ENCODE data around the gene DHODH.
"Not testable (repeated sequence)": the region's sequence is repeated elsewhere in the genome, so short reads cannot be mapped to it uniquely, and the experiment has no call there.

DHODH gene

DNA sequence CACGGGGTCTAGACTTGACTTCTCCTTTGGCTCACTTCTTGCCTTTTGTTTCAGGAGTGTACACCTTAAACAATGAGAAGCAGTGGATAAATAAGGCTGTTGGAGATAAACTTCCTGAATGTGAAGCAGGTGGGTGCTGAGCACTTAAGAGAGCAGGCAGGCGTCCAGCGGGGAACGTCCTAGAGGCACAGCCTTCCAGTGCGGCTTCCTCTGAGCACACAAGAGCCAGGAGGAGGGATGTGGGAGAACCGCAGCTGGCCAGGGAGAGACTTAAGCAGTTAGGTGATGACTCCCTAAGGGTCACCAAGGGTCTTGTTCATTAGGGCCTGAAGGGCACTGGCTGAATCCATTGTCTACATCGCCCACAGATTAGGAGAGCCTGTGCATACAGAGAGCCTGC is 50.5 kb downstream of the DHODH start:
- not testable (repeated sequence) for H3K36me3 Mint-ChIP-seq, H3K4me1 Mint-ChIP-seq, H3K4me3 Mint-ChIP-seq, H3K27ac Mint-ChIP-seq, H3K9me3 Mint-ChIP-seq, H3K27me3 Mint-ChIP-seq

DNA sequence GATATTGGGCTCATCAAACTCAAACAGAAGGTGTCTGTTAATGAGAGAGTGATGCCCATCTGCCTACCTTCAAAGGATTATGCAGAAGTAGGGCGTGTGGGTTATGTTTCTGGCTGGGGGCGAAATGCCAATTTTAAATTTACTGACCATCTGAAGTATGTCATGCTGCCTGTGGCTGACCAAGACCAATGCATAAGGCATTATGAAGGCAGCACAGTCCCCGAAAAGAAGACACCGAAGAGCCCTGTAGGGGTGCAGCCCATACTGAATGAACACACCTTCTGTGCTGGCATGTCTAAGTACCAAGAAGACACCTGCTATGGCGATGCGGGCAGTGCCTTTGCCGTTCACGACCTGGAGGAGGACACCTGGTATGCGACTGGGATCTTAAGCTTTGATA is 51.9 kb downstream of the DHODH start:
- H3K27ac Mint-ChIP-seq = no peak overlapping the region
- no peaks in the 10 kb centered on the region for H3K27me3 Mint-ChIP-seq
- H3K4me1 Mint-ChIP-seq = no peaks in the 10 kb centered on the region
- peaks cover 2% of the 10 kb centered on the region for H3K36me3 Mint-ChIP-seq
- no peaks in the 10 kb centered on the region for H3K9me3 Mint-ChIP-seq
- no peak overlapping the region for H3K4me3 Mint-ChIP-seq

DNA sequence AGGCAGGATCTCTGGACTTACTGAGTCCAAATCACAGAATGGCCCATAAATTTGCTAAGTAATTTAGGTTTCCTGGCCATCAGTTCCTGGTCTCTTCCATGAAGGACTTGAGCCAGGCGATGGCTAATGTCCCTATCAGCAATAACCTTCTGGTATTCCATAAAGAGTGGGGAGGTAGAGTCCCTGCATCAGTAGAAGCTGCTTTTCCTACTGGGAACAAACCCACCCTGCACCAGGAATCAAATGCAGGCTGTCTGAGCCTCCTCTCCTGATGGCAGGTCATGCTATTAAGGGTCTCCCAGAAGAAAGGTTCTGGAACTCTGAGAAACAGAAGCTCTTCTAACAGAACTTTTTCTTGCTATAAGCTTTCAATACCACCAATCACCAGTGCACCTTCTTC is 53.0 kb downstream of the DHODH start:
- Mint-ChIP-seq H3K4me3 (no peak overlapping the region), H3K4me1 (no peaks in the 10 kb centered on the region), H3K27me3 (no peaks in the 10 kb centered on the region), H3K36me3 (peaks cover 2% of the 10 kb centered on the region), H3K27ac (no peak overlapping the region), H3K9me3 (no peaks in the 10 kb centered on the region)

DNA sequence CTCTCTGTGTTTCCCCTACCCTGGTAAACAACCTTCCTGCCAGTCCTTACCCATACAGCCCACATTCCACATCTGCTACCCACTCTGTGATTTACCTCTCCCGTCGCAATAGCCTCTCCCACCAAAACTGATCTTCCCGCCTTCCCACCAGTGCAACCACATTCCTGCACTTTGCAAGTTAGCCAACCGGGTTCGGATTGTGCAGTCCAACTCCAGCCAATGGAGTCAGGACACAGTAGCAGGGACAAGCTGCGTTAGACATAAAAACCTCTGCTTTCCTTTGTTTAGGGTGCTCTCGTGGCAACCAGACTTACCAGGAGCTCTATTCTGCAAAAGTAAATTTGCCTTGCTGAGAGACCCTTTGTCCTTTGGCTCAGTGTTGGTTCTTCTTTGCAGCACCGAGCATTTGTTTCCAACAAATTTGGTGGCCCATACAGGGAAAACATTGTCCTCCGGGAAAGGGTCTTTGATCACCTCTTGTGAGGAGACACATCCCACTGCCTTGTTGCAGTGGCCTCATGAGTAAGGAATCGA is 55.9 kb downstream of the DHODH start:
- Mint-ChIP-seq H3K27ac (peak overlapping the region; percentile 2), H3K4me3 (no peak overlapping the region), H3K9me3 (no peaks in the 10 kb centered on the region), H3K4me1 (no peaks in the 10 kb centered on the region), H3K36me3 (peaks cover 2% of the 10 kb centered on the region), H3K27me3 (no peaks in the 10 kb centered on the region)

DNA sequence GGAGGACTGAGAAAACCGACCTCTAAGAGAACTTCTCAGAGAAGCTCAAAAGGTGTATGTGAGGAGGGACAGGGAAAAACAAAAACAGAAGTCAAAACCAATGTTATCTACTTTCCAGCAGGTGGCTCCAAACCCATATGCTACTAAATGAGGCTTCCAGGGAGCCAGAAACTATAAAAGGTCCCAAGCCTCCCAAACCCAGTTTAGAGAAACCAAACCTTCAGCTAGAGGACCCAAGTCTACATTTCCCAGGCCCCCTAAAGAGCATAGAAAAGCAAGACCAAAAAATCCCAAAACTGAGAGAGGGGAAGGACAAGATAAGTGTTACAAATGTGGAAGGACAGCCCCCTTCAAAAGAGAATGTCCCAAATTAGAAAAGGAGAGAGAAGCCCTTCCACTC is 58.2 kb downstream of the DHODH start:
- H3K36me3 Mint-ChIP-seq = peaks cover 2% of the 10 kb centered on the region
- peak overlapping the region; percentile 68 for H3K27ac Mint-ChIP-seq
- no peaks in the 10 kb centered on the region for H3K9me3 Mint-ChIP-seq
- H3K4me3 Mint-ChIP-seq = no peak overlapping the region
- no peaks in the 10 kb centered on the region for H3K4me1 Mint-ChIP-seq
- no peaks in the 10 kb centered on the region for H3K27me3 Mint-ChIP-seq

DNA sequence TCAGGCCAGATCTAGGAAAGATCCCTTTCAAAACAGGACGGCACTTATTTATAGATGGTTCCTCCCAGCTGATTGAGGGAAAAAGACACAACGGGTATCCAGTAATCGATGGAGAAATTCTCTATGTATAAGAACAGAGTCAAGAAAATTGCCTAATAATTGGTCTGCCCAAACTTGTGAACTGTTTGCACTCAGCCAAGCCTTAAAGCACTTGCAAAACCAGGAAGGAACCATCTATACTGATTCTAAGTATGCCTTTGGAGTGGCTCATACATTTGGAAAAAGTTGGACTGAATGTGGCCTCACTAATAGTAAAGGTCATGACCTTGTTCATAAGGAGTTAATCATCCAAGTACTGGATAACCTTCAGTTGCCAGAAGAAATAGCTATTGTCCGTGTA is 60.4 kb downstream of the DHODH start:
- Mint-ChIP-seq H3K27ac (no peak overlapping the region), H3K4me3 (no peak overlapping the region), H3K36me3 (peaks cover 2% of the 10 kb centered on the region), H3K4me1 (no peaks in the 10 kb centered on the region), H3K27me3 (no peaks in the 10 kb centered on the region), H3K9me3 (no peaks in the 10 kb centered on the region)

DNA sequence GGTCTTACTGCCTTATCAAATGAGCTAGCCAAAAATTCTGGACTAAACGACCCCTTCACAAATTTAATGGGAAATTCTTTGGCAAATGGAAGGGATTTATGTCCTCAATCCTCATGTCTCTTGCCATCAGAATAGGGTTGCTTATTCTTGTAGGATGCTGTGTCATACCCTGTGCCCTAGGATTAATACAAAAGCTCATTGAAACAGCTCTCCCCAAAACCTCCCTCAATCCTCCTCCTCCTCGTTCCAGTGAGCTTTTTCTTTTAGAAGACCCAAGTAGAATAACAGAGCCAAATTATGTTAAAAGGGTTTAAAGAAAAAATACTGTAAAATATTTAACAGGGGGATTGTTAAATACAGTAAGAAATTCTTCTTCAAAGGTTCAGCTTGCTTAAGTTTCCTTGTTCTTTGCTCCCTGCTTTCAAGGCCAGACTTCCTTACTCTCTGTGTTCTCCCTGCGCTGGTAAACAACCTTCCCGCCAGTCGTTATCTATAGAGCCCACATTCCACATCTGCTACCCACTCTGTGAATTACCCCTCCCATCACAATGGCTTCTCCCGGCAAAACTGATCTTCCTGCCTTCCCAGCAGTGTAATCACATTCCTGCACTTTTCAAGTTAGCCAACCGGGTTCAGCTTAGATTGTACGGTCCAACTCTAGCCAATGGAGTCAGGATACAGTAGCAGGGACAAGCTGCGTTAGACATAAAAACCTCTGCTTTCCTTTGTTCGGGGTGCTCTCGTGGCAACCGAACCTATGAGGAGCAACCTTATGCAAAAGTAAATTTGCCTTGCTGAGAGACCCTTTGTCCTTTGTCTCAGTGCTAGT is 64.2 kb downstream of the DHODH start:
- no peaks in the 10 kb centered on the region for H3K27me3 Mint-ChIP-seq
- H3K27ac Mint-ChIP-seq = no peak overlapping the region
- H3K36me3 Mint-ChIP-seq = peaks cover 1% of the 10 kb centered on the region

DNA sequence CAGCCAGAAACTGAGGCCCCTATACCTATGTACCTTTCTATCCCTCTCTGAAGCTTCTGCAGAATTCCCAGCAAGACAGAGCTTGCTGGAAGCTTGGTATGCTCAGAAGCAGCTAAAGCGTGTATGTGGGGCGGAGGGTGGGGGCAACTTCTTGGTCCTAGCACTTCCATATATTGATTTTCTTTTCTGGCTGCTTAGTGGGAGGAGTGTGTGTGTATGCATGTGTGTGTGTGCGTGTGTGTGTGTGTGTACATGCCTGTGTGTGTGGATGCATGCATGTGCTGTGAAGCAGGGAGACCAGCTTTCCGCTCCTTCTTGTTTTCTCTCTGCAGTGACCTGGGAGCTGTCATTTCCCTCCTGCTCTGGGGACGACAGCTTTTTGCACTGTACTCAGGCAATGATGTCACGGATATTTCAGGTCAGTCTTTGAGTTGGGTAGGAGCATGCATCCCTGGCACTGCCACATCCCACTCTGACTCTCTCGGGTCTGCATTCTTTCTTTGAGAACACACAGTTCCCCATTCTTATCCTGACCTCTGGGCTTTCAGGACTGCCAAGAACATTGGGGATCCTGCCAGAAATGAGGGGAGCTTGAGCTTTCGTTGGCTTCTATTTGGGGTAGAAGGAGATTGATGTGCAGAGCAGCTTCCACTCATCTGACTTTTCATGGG is 65.2 kb downstream of the DHODH start:
- Mint-ChIP-seq H3K36me3 (peaks cover 3% of the 10 kb centered on the region), H3K4me3 (no peak overlapping the region), H3K4me1 (no peaks in the 10 kb centered on the region), H3K27me3 (no peaks in the 10 kb centered on the region), H3K27ac (no peak overlapping the region), H3K9me3 (no peaks in the 10 kb centered on the region)

More for the DNA sequence above, 64.2 kb downstream of the DHODH start:
- no peak overlapping the region for H3K4me3 Mint-ChIP-seq
- H3K4me1 Mint-ChIP-seq = no peaks in the 10 kb centered on the region
- no peaks in the 10 kb centered on the region for H3K9me3 Mint-ChIP-seq

DNA sequence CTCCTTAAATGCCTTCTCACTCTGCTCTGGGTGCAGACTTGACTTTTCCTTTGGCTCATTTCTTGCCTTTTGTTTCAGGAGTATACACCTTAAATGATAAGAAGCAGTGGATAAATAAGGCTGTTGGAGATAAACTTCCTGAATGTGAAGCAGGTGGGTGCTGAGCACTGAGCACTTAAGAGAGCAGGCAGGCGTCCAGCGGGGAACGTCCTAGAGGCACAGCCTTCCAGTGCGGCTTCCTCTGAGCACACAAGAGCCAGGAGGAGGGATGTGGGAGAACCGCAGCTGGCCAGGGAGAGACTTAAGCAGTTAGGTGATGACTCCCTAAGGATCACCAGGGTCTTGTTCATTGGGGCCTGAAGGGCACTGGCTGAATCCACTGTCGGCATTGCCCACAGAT is 66.5 kb downstream of the DHODH start:
- H3K9me3 Mint-ChIP-seq, H3K4me1 Mint-ChIP-seq, H3K27me3 Mint-ChIP-seq, H3K4me3 Mint-ChIP-seq, H3K27ac Mint-ChIP-seq, H3K36me3 Mint-ChIP-seq: not testable (repeated sequence)
